ENCODE measurements around the gene DYNLT2.
"Not testable (repeated sequence)": the region's sequence is repeated elsewhere in the genome, so short reads cannot be mapped to it uniquely, and the experiment has no call there.

Gene DYNLT2

DNA sequence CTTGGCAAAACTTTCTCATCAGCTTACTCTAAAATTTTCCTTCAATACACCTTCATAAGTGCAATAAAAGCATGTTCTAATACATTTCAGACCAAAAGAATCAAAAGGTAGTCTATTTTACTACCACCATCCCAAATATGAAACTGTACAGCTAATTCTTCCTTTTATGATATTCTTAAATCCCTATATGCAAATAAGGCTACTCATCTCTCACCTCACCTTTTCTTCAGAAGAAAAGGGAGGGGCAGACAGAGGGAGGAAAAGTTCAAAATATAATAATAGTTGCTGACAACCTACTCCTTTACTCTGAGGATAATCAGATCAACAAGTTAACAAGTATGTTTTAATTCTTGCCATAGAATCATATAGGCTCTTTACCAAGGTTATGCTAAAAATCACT lies 42.1 kb downstream of the DYNLT2 start:
- Histone ChIP-seq H3K27ac (ENCODE audit: low read length) (no peak overlapping the region), H3K36me3 (ENCODE audit: insufficient read depth, low read depth, low read length) (peaks cover 94% of the 10 kb centered on the region), H3K4me3 (ENCODE audit: low read length) (no peak overlapping the region), H3K9ac (ENCODE audit: low read depth, low read length) (no peak overlapping the region), H3K9me3 (ENCODE audit: insufficient read depth, low read depth, low read length) (no peaks in the 10 kb centered on the region), H3K4me1 (ENCODE audit: insufficient read depth, low read length) (0 out of 2 replicates have a peak, but pooled peaks cover 2% of the 10 kb centered on the region), H3K27me3 (ENCODE audit: insufficient read depth, low read length) (no peaks in the 10 kb centered on the region)

GRCh38 chr6:169707772-169708171 lies 43.6 kb downstream of the DYNLT2 start:
- Histone ChIP-seq H3K4me1 (ENCODE audit: insufficient read depth, low read length) (peaks cover 14% of the 10 kb centered on the region; the same call in 1 of the 2 replicates), H3K9me3 (ENCODE audit: insufficient read depth, low read depth, low read length) (no peaks in the 10 kb centered on the region), H3K27me3 (ENCODE audit: insufficient read depth, low read length) (no peaks in the 10 kb centered on the region), H3K9ac (ENCODE audit: low read depth, low read length) (no peak overlapping the region), H3K4me3 (ENCODE audit: low read length) (no peak overlapping the region), H3K36me3 (ENCODE audit: insufficient read depth, low read depth, low read length) (peaks cover 98% of the 10 kb centered on the region), H3K27ac (ENCODE audit: low read length) (no peak overlapping the region)

DNA sequence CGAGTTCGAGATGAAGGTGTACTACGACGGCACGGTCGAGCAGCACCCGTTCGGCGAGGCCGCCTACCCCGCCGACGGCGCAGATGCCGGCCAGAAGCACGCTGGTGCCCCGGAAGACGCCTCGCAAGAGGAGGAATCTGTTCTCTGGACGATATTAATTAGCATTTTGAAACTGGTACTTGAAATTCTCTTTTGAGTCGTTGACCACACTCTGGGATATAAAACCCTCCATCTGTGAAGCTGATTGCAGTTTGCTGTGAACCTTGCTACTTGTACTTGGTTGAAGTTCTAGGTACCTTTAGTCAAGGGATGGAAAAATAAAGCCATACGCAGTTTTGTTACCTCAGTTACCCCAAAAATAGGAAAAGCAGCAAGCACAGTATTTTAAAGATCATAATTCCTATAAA lies 48.5 kb downstream of the DYNLT2 start:
- Histone ChIP-seq H3K4me1 (ENCODE audit: insufficient read depth, low read length) (peaks cover 25% of the 10 kb centered on the region), H3K9ac (ENCODE audit: low read depth, low read length) (peak overlapping the region; percentile 94), H3K36me3 (ENCODE audit: insufficient read depth, low read depth, low read length) (peaks cover 59% of the 10 kb centered on the region), H3K27ac (ENCODE audit: low read length) (no peak overlapping the region), H3K27me3 (ENCODE audit: insufficient read depth, low read length) (no peaks in the 10 kb centered on the region), H3K9me3 (ENCODE audit: insufficient read depth, low read depth, low read length) (no peaks in the 10 kb centered on the region), H3K4me3 (ENCODE audit: low read length) (peak overlapping the region; percentile 97)

DNA sequence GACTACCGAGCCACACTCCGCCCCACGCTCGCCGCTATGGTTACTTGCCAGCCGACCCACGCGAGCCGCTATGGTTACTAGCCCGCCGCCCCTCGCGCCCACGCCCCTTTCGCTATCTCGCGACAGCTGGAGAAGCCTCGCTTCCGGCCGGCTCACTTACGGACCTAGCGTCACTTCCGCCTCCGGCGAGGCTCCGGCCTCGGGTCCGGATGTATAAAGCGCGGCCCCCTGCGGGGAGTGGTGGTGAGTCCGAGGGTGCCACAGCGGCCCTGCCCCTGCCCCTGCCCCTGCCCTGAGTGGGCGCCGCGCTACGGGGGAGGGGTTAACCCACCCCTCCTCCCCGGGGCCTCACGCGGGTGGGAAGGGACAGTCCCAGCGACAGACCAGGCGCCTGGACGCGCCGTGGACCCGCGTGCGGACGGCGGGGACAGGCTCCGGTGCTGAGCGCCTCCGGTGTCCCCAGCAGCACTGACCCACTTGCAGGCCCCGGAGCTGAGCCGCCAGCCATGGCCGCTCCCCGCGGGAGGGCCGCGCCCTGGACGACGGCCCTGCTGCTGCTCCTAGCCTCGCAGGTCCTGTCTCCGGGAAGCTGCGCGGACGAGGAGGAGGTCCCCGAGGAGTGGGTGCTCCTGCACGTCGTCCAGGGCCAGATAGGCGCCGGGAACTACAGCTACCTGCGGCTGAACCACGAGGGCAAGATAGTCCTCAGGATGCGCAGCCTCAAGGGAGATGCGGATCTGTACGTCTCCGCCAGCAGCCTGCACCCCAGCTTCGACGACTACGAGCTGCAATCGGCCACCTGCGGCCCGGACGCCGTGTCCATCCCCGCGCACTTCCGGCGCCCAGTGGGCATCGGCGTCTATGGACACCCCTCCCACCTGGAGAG lies 49.2 kb downstream of the DYNLT2 start, which contains the start of the genes C6orf120 and WDR27:
Gene C6orf120, plus strand, starts transcription at position 173 of the 886 bp plus-strand sequence. Its CDS starts 334 bp downstream, at position 507.
Gene WDR27, minus strand, starts transcription at position 76 of the 886 bp plus-strand sequence. CDS start 13,024 bp downstream, outside the sequence.
- peaks cover 25% of the 10 kb centered on the region for H3K4me1 ChIP-seq (ENCODE audit: insufficient read depth, low read length)
- H3K36me3 ChIP-seq (ENCODE audit: insufficient read depth, low read depth, low read length), result peaks cover 55% of the 10 kb centered on the region
- H3K9me3 ChIP-seq (ENCODE audit: insufficient read depth, low read depth, low read length), result no peaks in the 10 kb centered on the region
- H3K9ac ChIP-seq (ENCODE audit: low read depth, low read length), result peak within 1 kb of the TSS; percentile 94
- H3K27me3 ChIP-seq (ENCODE audit: insufficient read depth, low read length), result no peaks in the 10 kb centered on the region
- peak within 1 kb of the TSS; percentile 97 for H3K4me3 ChIP-seq (ENCODE audit: low read length)
- peak within 1 kb of the TSS; percentile 89 for H3K27ac ChIP-seq (ENCODE audit: low read length)

DNA sequence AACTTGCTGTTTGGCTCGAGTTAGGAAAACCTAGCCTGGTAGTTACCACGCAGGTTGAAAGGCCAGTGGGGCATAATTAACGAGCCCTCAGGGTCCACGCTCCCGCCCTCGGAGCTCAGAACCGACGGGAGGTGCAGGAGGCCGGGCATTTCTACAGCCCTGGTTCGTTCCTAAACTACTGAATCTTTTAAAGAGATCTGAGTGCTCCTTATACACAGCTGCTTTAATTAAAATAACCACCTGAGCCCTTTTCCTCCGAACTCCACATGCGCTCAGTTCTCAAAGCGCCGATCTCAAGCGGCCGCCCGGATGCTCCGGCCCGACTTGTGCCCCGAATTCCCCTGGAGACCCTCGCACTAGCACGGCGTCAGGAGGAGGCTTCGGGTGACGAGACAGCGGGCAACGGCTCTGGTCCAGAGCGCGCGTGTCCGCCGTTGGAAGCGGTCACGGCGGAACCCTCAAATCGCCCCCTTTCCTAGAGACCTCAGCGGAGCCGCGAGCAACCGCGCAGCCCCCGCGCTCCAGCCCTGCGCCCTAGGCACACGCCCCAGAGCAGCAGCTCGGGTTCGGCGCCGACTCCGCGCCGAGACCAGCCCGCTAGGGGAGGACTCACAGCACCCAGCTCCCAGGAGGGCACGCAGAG lies 49.9 kb downstream of the DYNLT2 start:
- Histone ChIP-seq H3K9ac (ENCODE audit: low read depth, low read length) (peak overlapping the region; percentile 94), H3K9me3 (ENCODE audit: insufficient read depth, low read depth, low read length) (no peaks in the 10 kb centered on the region), H3K36me3 (ENCODE audit: insufficient read depth, low read depth, low read length) (peaks cover 47% of the 10 kb centered on the region), H3K4me1 (ENCODE audit: insufficient read depth, low read length) (peaks cover 25% of the 10 kb centered on the region), H3K27ac (ENCODE audit: low read length) (peak overlapping the region; percentile 63), H3K27me3 (ENCODE audit: insufficient read depth, low read length) (no peaks in the 10 kb centered on the region), H3K4me3 (ENCODE audit: low read length) (peak overlapping the region; percentile 97)

DNA sequence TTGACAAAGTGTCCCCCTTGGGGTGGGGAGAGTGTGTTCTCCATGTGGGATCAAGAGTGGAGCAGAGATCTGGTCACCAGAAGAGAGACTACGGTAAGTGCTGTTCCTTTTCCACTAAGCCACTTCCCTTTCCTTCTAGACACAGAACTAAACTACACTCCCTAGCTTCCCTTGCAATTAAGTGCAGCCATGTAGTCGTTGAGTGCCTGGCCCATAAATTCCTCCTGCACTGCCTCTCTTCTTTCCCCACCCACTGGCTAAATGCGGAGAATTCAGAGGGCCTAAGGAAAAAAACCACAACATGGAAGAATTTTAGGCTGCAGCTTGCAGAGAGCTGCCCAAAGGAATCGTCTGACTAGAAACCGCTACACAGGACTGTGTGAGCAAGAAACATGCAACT lies 51.1 kb downstream of the DYNLT2 start:
- Histone ChIP-seq H3K27ac (ENCODE audit: low read length) (no peak overlapping the region), H3K9ac (ENCODE audit: low read depth, low read length) (peak overlapping the region; percentile 94; the same call in 1 of the 2 replicates)

GRCh38 chr6:169697115-169697514 lies 54.3 kb downstream of the DYNLT2 start:
- not testable (repeated sequence) for H3K4me3 ChIP-seq (ENCODE audit: low read length); H3K27ac ChIP-seq (ENCODE audit: low read length); H3K27me3 ChIP-seq (ENCODE audit: insufficient read depth, low read length); H3K9ac ChIP-seq (ENCODE audit: low read depth, low read length); H3K9me3 ChIP-seq (ENCODE audit: insufficient read depth, low read depth, low read length)
- H3K36me3 ChIP-seq (ENCODE audit: insufficient read depth, low read depth, low read length), result peaks cover 16% of the 10 kb centered on the region
- H3K4me1 ChIP-seq (ENCODE audit: insufficient read depth, low read length), result peaks cover 10% of the 10 kb centered on the region

More for the DNA sequence above, 51.1 kb downstream of the DYNLT2 start:
- no peaks in the 10 kb centered on the region; the same call in 1 of the 2 replicates for H3K9me3 ChIP-seq (ENCODE audit: insufficient read depth, low read depth, low read length)
- peaks cover 36% of the 10 kb centered on the region for H3K36me3 ChIP-seq (ENCODE audit: insufficient read depth, low read depth, low read length)
- peak overlapping the region; percentile 97 for H3K4me3 ChIP-seq (ENCODE audit: low read length)
- H3K4me1 ChIP-seq (ENCODE audit: insufficient read depth, low read length), result peaks cover 25% of the 10 kb centered on the region
- no peaks in the 10 kb centered on the region for H3K27me3 ChIP-seq (ENCODE audit: insufficient read depth, low read length)

DNA sequence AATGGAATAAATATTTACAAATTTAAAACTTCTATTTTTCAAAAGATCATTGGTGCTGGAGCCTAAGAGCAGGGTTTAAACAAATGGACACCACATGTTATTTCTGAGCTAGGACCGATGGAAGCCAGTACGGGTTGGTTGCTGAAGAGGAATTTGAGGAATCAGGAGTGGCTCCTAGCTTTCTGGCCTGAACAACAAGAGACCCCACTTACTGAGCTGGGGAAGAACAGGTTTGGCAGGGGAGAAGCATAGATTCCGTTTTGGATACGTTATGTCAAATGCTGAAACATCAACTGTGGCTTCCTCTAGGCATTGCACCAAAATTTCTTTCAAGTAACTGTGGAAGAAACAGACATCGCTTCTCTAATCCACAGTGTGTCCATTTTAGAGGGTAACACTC lies 56.2 kb downstream of the DYNLT2 start:
- H3K9ac ChIP-seq (ENCODE audit: low read depth, low read length), result no peak overlapping the region
- H3K9me3 ChIP-seq (ENCODE audit: insufficient read depth, low read depth, low read length), result no peaks in the 10 kb centered on the region; the same call in 1 of the 2 replicates

GRCh38 chr6:169692516-169692915 lies 58.9 kb downstream of the DYNLT2 start:
- H3K9ac ChIP-seq (ENCODE audit: low read depth, low read length), result no peak overlapping the region
- no peaks in the 10 kb centered on the region for H3K4me1 ChIP-seq (ENCODE audit: insufficient read depth, low read length)
- peaks cover 34% of the 10 kb centered on the region for H3K36me3 ChIP-seq (ENCODE audit: insufficient read depth, low read depth, low read length)
- no peak overlapping the region for H3K27ac ChIP-seq (ENCODE audit: low read length)
- H3K9me3 ChIP-seq (ENCODE audit: insufficient read depth, low read depth, low read length), result no peaks in the 10 kb centered on the region; the same call in 1 of the 2 replicates
- no peaks in the 10 kb centered on the region for H3K27me3 ChIP-seq (ENCODE audit: insufficient read depth, low read length)
- no peak overlapping the region for H3K4me3 ChIP-seq (ENCODE audit: low read length)

More for the DNA sequence above, 56.2 kb downstream of the DYNLT2 start:
- H3K27ac ChIP-seq (ENCODE audit: low read length), result no peak overlapping the region
- peaks cover 3% of the 10 kb centered on the region; the same call in 1 of the 2 replicates for H3K4me1 ChIP-seq (ENCODE audit: insufficient read depth, low read length)
- no peaks in the 10 kb centered on the region for H3K27me3 ChIP-seq (ENCODE audit: insufficient read depth, low read length)
- no peak overlapping the region for H3K4me3 ChIP-seq (ENCODE audit: low read length)
- H3K36me3 ChIP-seq (ENCODE audit: insufficient read depth, low read depth, low read length), result peaks cover 21% of the 10 kb centered on the region

GRCh38 chr6:169691260-169691659 lies 60.1 kb downstream of the DYNLT2 start:
- no peaks in the 10 kb centered on the region for H3K4me1 ChIP-seq (ENCODE audit: insufficient read depth, low read length)
- peaks cover 7% of the 10 kb centered on the region; the same call in 1 of the 2 replicates for H3K9me3 ChIP-seq (ENCODE audit: insufficient read depth, low read depth, low read length)
- H3K27ac ChIP-seq (ENCODE audit: low read length), result no peak overlapping the region
- H3K9ac ChIP-seq (ENCODE audit: low read depth, low read length), result no peak overlapping the region
- H3K36me3 ChIP-seq (ENCODE audit: insufficient read depth, low read depth, low read length), result peaks cover 46% of the 10 kb centered on the region
- no peak overlapping the region for H3K4me3 ChIP-seq (ENCODE audit: low read length)
- no peaks in the 10 kb centered on the region for H3K27me3 ChIP-seq (ENCODE audit: insufficient read depth, low read length)

Data from iPS-20b (cell line).